Left colon (tissue), 2 donors: ENCODE measurements around the gene CD46. TPM values are rescaled to one million over a fixed set of nuclear protein-coding genes. Genes with fewer than 3 reads are reported as not detected.
A peak's percentile ranks its signal among the peaks of the same experiment; 100 is the strongest.
"Not testable (repeated sequence)": the region's sequence is repeated elsewhere in the genome, so short reads cannot be mapped to it uniquely, and the experiment has no call there.

ENCODE experiments used
- ATAC-seq: fragments of 200-7000 bp; cut with Tn5 transposase; one replicate; pipeline ENCODE4 v1.9.1; 2020; ENCODE audit warnings: mild to moderate bottlenecking, moderate library complexity
- DNase-seq, 2 donors: peaks; one replicate each; pipeline ENCODE4 v3.0.0-alpha.2; 2020
- intact Hi-C, 2 donors: fragments of 100-400 bp; cut with DNase I in 1 of 2; cut with micrococcal nuclease in 1 of 2; formaldehyde crosslinking; loops; one replicate each; pipeline versions ENCODE4 v1.11.2 to v1.14.0; 2022; cut with DNase I, micrococcal nuclease
- total RNA-seq, 2 donors: library from RNA; stranded (reverse); fragmentation: NEBNext Ultra II Directional; extraction: Animal tissue kit (Norgen Biotek cat#: 25700); gene quantifications; one replicate each; pipeline ENCODE4 v1.2.1, GENCODE V29; 2021
- donor health status: DM: no; HTN: no; CAD: no.
- donor health status: DM: yes; HTN: yes; CAD: no.

The CD46 gene
- total RNA-seq, 2 donors from 2014 or later: 253 to 260 TPM

DNA sequence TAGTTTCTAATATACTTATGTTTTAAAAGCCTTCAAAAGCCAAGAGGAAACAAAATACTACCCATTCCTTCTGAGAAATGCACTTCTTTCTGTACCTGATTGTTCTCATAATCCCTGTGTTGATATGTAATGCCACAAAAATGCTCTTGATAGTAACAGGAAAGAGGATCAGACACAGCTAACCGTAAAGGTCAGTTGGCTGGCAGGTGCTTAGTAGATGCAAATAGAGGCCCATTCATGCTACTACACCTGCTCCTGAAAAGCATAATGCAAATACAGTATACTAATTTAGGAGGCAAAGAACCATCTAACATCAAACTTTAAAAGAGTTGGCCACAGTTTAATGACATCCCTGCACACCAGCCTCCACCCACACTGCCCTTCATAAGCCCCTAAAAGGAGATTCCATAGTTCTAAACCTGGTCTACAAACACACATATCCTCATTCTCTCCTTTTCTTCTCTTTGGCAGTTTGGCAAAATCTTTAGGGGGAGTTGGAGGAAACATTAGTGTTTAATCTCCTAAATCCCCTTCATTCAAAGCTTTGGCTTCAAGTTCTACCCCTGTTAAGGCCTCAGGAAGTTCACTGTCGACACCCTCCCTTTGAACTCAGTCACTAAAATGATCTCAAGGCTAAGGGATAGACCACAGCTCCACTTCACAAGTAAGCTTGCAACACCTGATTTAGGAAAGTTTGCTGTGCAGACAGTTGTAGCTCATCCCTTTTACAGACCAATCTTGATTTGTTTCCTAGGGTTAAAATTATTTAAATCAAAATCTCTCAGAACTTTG is 2.9 kb upstream of the CD46 start:
- ATAC-seq (no peak), DNase-seq (no peak)
- intact Hi-C loops: no loop called here

DNA sequence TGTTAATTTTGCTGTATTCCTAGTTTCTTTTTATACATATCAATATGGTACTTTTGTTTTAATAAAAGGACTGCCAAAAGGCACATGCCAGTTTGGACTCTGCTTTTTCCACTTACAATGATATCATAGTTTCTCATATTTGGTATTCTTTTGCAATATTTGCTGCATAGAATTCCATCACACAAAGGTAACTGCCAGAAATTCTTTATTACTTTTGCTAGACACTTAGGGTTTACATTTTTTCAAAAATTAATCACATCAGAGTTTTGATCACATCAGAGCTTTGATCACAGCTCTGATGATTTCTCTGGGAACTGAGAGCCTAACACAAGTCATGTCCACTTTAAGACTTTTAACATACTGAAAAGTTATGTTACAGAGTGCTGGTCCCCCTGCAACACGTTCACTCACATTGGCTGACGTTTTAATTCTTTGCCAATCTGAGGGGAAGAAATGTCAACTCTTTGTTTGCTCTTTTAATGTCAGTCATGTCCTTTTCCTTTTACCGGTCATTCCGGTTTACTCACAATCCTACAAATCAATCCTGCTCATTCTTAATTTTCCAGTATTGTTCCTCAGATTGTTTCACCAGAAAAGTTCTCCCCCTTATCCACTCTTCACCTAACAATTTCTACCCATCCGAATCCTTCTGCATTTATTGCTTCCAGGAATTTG is 1.1 kb upstream of the CD46 start:
- ATAC-seq: no peak
- intact Hi-C loops: no loop called here
- no peak for DNase-seq

DNA sequence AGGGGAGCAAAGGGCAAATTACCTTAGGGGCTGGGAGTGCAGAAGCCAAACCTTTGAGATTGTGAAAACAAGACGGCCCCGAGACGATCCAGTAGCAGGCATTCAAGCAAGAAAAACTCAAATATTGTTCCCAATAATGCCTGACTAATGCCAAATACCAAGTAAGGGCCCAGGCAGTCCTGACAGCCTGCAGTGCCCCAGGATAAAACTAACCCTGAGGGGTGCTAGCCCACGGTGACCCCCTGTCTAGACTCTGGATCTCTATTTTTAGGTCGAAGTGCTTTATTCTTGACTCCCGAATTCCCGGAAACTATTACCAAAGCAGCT is 428 bp upstream of the CD46 start:
- ATAC-seq, intact Hi-C loops, DNase-seq: not testable (repeated sequence)

DNA sequence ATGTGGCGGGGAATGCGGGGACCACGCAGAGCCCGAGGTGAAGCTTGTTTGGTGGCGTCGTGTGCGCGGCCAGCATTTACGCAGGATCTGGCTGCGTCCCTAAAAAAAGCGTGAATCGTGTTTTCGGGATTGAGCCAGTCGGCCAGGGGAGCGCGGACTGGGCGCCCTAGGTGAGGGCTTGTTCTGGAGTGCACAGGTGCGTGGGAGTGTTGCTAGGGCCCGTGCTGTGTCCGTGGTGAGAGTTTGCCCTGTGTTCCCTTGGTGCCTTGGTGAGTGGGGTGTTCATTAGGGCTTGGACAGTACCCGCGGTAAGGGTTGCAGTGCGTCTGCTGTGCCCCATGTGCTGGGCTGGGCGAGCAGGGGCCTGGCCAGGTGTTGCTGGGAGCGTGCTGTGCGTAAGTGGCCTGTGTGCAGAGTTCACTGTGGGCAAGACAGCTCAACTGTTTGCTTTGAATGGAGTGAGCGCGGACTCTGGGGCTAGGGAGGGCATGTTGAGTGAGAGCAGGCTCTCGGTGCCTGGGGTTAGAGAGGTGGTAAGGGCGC is 673 bp downstream of the CD46 start:
- ATAC-seq (peak; percentile 70), DNase-seq (peak; percentile 71 to 72)
- intact Hi-C loops: no loop called here

DNA sequence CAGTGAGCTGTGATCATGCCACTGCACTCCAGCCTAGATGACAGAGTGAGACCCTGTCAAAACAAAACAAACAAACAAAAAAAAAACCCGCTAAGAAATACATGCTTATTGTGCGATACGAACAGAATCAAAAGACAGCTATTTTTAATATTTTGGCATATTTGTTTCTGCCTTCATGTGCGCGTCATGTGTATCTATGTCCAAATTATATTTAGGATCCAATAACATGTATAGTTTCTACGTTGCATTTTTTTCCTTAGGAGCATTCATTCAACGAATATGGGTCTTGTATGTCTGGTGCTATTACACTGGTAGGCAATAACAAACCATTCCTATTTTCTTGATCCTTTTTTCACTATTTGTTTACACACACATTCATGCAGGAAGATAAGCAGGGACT is 1.8 kb downstream of the CD46 start:
- intact Hi-C loops: no loop called here
- DNase-seq: no peak
- no peak for ATAC-seq

DNA sequence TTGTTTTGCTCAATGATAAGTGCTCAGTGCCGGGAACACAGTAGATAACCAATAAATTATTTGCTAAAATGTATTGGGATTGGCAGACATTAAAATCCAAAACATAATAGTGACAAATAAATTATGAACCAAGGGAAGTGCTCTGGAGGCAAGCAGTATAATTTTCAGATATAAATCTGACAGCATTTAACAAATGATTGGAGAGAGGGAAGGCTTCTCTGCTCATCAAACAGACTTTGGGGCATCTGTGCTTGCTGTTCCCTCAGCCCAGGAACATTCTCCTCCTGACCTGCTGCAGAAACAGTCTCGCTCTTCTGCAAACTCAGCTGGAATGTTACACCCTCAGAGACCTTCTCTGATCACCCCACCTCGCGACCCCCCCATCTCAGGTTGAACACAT is 2.2 kb downstream of the CD46 start:
- ATAC-seq: no peak
- DNase-seq: no peak
- intact Hi-C loops: no loop called here

DNA sequence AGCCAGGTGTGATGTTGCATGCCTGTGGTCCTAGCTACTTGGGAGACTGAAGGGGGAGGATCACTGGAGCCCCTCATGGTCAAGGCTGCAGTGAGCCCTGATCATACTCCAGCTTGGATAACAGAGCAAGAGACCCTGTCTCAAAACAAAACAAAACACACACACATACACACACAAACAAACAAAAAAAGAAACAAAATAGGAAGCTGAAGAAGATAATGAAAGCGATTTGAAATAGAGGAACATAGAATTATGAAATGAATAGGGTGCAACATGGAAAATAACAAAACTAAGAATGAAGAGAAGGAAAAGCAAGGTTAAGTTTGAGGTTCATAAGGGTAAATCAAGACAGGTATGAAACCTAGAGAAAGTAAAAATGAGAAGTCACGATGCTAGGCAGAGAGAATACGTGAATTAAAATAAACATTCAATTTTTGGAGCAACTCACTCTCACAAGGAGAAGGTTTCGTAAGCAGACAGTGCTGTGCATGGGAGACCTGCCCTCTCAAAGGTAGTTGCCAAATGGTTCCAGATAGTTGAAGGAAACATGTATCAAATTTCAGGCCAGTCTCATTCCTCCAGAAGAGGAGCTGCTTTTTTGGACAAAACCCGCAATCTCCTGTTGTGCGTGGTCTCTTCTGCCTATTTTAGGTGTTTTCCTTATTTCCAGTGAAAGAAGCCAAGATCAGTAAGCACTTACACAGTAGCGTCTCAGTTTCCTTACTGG is 3.3 kb downstream of the CD46 start:
- intact Hi-C loops: no loop called here
- DNase-seq (no peak), ATAC-seq (no peak)

DNA sequence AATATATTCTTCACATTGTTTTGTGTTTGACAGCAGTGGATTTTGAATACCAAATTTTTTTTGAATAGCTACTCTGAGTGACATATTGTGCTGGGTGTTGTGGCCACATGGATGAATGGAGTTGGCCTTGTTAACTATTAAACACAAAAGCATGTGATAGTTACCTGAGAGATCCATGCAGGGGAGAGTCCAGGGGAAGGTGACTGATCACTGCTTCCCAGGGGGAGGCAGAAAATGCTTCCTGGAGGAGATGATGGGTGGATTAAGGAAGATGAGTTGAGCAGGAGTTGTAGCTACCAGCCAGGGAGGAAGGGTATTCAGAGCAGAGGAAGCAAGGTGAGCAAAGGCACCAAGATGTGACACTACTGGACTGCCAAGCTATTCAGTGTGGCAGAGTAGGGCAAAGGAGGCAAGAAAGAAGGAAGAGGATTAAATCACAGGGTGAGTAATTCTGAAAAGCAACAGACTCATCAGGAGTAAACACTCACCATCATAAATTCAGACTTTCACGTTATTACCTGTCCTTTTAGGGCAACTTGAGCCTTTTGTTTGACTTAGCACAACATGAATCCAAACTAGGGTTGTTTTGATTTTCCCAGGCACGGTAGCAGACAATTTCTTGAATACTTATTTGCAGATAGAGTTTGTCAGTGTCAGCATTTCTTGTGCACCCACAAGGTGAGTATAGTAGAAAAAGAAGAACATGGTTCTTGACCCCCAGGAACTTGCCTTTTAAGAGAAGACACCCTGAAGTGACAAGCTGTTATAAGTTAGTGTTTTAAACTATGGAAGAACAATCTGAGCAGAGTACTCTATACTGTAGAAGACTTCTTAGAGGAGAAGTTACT is 4.2 kb downstream of the CD46 start:
- ATAC-seq (peak; percentile 4), DNase-seq (no peak)
- intact Hi-C loops: no loop called here

DNA sequence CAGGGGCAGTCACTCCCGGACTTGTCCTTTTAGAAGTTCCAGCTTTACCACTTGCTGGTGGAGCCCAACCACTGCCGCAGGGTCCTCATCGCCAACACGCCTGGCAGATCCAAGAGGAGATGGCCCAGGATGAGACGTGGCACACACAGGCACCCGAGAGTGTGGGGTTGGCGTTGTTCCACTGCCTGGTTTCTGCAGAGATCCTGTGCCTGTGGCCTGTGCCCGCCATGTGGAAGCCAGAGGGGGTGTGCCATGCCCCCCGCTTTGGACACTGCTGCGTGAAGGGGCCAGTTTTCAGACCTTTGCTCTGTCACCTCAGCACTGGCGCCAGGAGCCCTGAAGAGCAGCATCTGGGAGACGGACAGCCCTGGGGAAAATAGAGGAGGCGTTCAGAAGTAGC is 10.8 kb downstream of the CD46 start:
- DNase-seq: no peak
- intact Hi-C loops: no loop called here
- peak; percentile 14 for ATAC-seq

DNA sequence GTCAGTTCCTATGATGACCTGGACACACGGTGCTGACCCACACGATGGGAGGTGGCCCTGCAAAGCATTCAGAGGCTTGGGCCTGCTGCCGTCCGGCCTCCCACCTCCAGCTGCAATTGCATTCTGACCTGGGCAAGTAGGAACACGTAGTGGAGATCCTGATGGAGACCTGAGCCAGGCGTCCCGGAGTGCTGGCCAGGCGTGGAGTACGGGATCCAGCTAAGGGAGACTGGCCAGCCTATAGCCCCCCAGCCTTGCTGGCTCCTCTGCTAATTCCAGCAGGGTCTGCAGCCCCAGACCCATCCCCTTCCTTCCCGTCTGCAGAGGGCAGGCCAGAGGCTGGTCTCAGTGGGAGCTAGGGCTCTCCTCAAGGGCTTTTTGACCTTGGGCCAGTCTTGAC is 11.2 kb downstream of the CD46 start:
- ATAC-seq (peak; percentile 16), DNase-seq (no peak)
- intact Hi-C loops: no loop called here

DNA sequence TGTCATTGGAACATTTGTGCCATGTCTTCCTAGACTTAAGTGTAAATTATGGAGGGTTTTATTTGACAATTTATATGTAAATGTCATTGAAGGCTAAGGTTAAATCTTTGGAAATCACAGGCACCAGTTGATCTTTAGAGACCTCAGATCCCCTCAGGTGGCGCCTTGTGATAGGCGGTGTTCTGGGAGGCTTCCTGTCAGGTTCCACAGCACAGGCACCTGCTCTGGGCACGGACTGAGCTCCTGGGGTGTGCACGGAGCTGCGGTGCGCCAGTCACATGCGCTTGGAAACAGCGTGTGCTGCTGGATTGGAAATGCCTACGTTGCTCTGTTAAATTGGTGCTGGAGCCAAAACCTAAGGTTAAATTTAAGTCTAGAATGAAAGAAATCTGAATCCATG is 12.1 kb downstream of the CD46 start:
- no peak for ATAC-seq
- intact Hi-C loops: no loop called here
- DNase-seq: no peak

DNA sequence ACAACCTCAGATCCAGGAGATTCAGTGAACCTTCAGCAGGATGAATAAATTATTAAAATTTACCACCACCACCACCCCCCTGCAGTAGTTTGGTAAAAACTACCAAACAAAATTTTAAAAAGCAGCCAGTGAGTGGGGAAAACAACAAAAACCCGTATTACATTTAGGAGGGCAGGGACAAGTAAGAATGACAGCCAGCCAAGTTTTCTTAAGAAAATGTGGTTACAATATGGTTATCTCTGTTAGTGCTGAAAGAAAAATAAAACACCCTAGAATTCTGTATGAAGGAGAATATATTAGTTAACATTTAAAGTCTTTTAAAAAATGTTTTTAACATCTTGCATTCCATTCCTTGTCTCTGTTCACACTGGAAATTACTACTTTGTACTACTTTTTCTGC is 14.7 kb downstream of the CD46 start:
- DNase-seq (no peak), ATAC-seq (no peak)
- intact Hi-C loops: no loop called here

DNA sequence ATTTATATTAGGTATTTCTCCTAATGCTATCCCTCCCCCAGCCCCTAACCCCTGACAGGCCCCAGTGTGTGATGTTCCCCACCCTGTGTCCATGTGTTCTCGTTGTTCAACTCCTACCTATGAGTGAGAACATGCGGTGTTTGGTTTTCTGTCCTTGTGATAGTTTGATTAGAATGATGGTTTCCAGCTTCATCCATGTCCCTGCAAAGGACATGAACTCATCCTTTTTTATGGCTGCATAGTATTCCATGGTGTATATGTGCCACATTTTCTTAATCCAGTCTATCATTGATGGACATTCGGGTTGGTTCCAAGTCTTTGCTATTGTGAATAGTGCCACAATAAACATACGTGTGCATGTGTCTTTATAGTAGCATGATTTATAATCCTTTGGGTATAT is 18.7 kb downstream of the CD46 start:
- intact Hi-C loops, ATAC-seq, DNase-seq: not testable (repeated sequence)

DNA sequence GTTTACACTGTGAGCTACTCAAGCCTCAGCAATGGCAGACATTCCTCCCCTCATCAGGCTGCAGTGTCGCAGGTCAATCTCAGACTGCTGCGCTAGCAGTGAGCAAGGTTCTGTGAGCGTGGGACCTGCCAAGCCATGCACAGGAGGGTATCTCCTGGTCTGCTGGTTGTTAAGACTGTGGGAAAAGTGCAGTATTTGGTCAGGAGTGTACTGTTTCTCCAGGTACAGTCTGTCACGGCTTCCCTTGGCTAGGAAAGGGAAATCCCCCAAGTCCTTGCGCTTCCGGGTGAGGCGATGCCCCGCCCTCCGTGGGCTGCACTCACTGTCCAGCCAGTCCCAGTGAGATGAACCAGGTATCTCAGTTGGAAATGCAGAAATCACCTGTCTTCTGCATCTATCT is 24.2 kb downstream of the CD46 start:
- DNase-seq, intact Hi-C loops: not testable (repeated sequence)
- ATAC-seq: peak; percentile 43

DNA sequence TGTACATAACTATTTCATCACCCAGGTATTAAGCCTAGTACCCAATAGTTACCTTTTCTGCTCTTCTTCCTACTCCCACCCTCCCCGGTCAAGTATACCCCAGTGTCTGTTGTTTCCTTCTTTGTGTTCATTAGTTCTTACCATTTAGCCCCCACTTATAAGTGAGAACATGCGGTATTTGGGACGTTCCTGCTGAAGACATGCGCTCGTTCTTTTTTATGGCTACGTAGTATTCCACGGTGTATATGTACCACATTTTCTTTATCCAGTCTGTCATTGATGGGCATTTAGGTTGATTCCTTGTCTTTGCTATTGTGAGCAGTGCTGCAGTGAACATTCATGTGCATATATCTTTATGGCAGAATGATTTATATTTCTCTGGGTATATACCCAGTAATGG is 25.6 kb downstream of the CD46 start:
- intact Hi-C loops, ATAC-seq, DNase-seq: not testable (repeated sequence)

DNA sequence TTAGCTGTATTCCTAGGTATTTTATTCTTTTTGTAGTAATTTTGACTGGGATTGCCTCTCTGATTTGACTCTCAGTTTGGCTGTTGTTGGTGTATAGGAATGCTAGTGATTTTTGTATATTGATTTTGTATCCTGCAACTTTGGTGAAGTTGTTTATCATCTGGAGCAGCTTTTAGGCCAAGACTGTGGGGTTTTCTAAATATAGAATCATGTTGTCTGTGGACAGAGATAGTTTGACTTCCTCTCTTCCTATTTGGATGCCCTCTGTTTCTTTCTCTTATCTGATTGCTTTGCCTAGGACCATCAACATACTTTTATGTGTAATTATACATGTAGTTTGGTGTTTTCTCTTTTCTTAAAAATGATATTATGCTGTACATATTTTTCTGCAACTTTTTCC is 27.2 kb downstream of the CD46 start:
- DNase-seq (no peak), ATAC-seq (no peak)
- intact Hi-C loops: no loop called here

DNA sequence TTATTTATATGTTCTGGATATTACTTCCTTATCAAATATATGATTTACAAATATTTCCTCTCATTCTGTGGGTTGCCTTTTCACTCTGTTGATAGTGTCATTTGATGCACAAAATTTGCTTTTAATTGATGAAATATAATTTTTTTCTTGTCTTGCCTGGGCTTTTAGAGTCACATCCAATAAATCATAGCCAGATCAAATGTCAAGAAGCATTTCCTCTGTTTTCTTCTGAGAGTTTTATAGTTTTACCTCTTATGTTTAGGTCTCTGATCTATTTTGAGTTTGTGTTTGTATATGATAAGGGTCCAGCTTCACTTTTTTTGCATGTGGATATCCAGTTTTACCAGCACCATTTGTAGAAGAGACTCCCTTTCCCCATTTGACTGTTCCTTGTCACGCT is 29.5 kb downstream of the CD46 start:
- ATAC-seq (no peak), DNase-seq (no peak)
- intact Hi-C loops: no loop called here

DNA sequence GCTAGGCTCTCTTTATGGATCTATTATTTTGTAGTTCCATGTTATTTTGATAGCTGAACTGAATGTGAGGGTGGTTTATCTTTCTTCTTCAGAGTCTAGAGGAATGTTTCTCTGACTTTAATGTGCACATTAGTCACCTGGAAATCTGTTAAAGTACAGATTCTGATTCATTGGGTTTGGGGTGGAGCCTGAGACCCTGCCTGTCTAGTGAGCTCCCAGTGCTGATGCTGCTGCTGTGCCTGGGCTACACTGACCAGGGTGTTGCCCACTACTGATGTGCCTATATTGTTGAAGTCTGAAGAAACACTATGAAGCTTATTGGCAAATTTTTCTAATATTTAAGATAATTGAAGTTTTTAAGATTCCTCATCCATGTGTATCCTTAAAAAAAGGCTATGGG is 35.9 kb downstream of the CD46 start:
- DNase-seq (no peak), ATAC-seq (no peak)
- intact Hi-C loops: no loop called here

DNA sequence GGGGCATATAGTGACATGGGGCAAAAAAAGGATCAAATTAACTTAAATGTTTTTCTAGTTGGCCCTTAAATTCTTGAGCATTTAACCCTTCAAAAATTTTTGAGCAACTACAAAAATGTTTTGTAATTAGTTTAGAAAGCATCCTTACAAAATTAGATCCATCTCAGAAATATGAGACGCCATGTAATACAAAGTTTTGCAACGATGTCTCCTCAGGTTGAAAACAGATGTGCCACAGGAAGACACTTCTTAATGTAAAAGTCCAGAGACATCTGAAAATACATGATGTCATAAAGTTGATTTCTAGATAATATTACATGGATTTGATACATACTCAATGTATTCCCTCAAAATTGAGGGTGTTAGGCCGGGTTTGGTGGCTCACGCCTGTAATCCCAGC is 37.5 kb downstream of the CD46 start:
- no peak for DNase-seq
- ATAC-seq: no peak
- intact Hi-C loops: no loop called here
